HG03095 (cell line): ENCODE measurements around the gene VSIG1.

Experiments
- ATAC-seq: cut with Tn5 transposase; IDR thresholded peaks from one replicate; pipeline ENCODE4 v1.9.1; 2021; ENCODE audit warnings: moderate library complexity; ENCODE audit not compliant: unreplicated experiment

The VSIG1 gene

GRCh38 chrX:108064001-108064400, 19.1 kb downstream of the VSIG1 start:
- ATAC-seq: no peak

- ATAC-seq: no peak
These were observed 19.7 kb downstream of the VSIG1 start for GRCh38 chrX:108064613-108065012.

- no peak for ATAC-seq
These were observed 23.3 kb downstream of the VSIG1 start for GRCh38 chrX:108068121-108068520.

- ATAC-seq: no peak
These were observed 26.0 kb downstream of the VSIG1 start for GRCh38 chrX:108070891-108071290.

GRCh38 chrX:108071578-108071977, 26.7 kb downstream of the VSIG1 start:
- ATAC-seq: no peak

GRCh38 chrX:108072746-108073145, 27.9 kb downstream of the VSIG1 start:
- no peak for ATAC-seq

GRCh38 chrX:108081110-108081509, 36.2 kb downstream of the VSIG1 start:
- no peak for ATAC-seq

- no peak for ATAC-seq
These were observed 42.9 kb downstream of the VSIG1 start for GRCh38 chrX:108087792-108088191.

- ATAC-seq: no peak
These were observed 43.6 kb downstream of the VSIG1 start for GRCh38 chrX:108088511-108088910.

- ATAC-seq: no peak
These were observed 45.8 kb downstream of the VSIG1 start for GRCh38 chrX:108090491-108091263.

- peak; percentile 96 for ATAC-seq
These were observed 46.5 kb downstream of the VSIG1 start, which contains the start of the genes ATG4A and PSMD10 for GRCh38 chrX:108091264-108091877. TSS of gene ATG4A (plus strand) at chrX:108091778. CDS start at chrX:108091827, 49 bp downstream. TSS of gene PSMD10 (minus strand) at chrX:108091542. CDS start at chrX:108091520, 22 bp downstream.

- ATAC-seq: peak; percentile 33
These were observed 47.0 kb downstream of the VSIG1 start for GRCh38 chrX:108091878-108092291.

GRCh38 chrX:108097380-108097779, 52.5 kb downstream of the VSIG1 start:
- ATAC-seq: no peak

GRCh38 chrX:108105473-108105872, 60.6 kb downstream of the VSIG1 start:
- no peak for ATAC-seq

GRCh38 chrX:108114541-108114940, 69.7 kb downstream of the VSIG1 start:
- ATAC-seq: no peak

GRCh38 chrX:108117988-108118387, 73.1 kb downstream of the VSIG1 start:
- no peak for ATAC-seq

GRCh38 chrX:108121291-108121690, 76.4 kb downstream of the VSIG1 start:
- ATAC-seq: no peak

GRCh38 chrX:108122748-108123147, 77.9 kb downstream of the VSIG1 start:
- no peak for ATAC-seq

- ATAC-seq: no peak
These were observed 78.9 kb downstream of the VSIG1 start for GRCh38 chrX:108123591-108124366.

- ATAC-seq: no peak
These were observed 81.8 kb downstream of the VSIG1 start for GRCh38 chrX:108126661-108127060.

GRCh38 chrX:108127152-108127551, 82.3 kb downstream of the VSIG1 start:
- no peak for ATAC-seq
